HepG2 (cell line): ENCODE measurements around the gene PGC. TPM values are rescaled to one million over a fixed set of nuclear protein-coding genes. Genes with fewer than 3 reads are reported as not detected.

Source experiments
- ATAC-seq: fragments of 200-7000 bp; cut with Tn5 transposase; 3 replicates; pipeline ENCODE4 v1.9.1; 2020; ENCODE audit warnings: mild to moderate bottlenecking, moderate library complexity
- BruUV-seq: library from RNA; stranded (reverse); fragments of 400-500 nt; replicated peaks from 2 replicates; lab custom pipeline; 2021; lab: Mats Ljungman, UMichigan
- CTCF ChIA-PET: fragments of 300-600 bp; formaldehyde crosslinking; extraction: SDS; loops from one replicate; lab custom pipeline; 2021; ENCODE audit warnings: low total read pairs, inconsistent platforms, low intra/inter-chr PET ratio; lab: Yijun Ruan, JAX
- POLR2A ChIA-PET: fragments of 350-600 bp; sonication (Branson Sonifier 250); formaldehyde crosslinking; loops from one replicate; lab custom pipeline; 2020; ENCODE audit warnings: antibody characterized with exemption, inconsistent platforms; lab: Yijun Ruan, JAX
- DNase-seq: peaks from one replicate; pipeline ENCODE4 v3.0.0-alpha.2; 2015; ENCODE audit warnings: low spot score
- FAIRE-seq: peaks from 3 replicates; lab custom pipeline; 2011; peaks lifted over from hg19 to GRCh38; lab: Jason Lieb, UNC
- H2AFZ ChIP-seq: one replicate; pipeline ENCODE4 v1.6.1; 2011; ENCODE audit warnings: low read length, inconsistent platforms
- H3K27ac ChIP-seq: fragments of 300-600 bp; 3 replicates; pipeline ENCODE4 v1.8.0; 2011; ENCODE audit warnings: mixed run types, mild to moderate bottlenecking, mixed read lengths, low read length, inconsistent platforms; ENCODE audit not compliant: insufficient read depth; ENCODE audit errors: extremely low read length
- H3K27me3 ChIP-seq, 2 experiments: fragments of 200-600 bp in 1 of 2; 2 replicates in 1 of 2; 3 replicates in 1 of 2; pipeline versions ENCODE4 v1.6.0 to v1.8.0; 2011; ENCODE audit warnings: low read length in 2 of 2, mild to moderate bottlenecking in 2 of 2, moderate library complexity in 2 of 2, inconsistent platforms in 1 of 2; ENCODE audit not compliant: insufficient read depth in 2 of 2, control insufficient read depth in 1 of 2
- H3K36me3 ChIP-seq, 2 experiments: fragments of 200-600 bp in 1 of 2; replicated peaks in 1 of 2; 2 replicates in 1 of 2; 3 replicates in 1 of 2; pipeline versions ENCODE4 v1.5.1 to v1.8.0; 2011; ENCODE audit warnings: low read length in 2 of 2, inconsistent platforms in 1 of 2; ENCODE audit not compliant: insufficient read depth in 2 of 2, control insufficient read depth in 1 of 2
- H3K4me1 ChIP-seq: 2 replicates; pipeline ENCODE4 v1.5.1; 2012; ENCODE audit warnings: low read length, inconsistent platforms; ENCODE audit not compliant: insufficient read depth
- H3K4me2 ChIP-seq: 2 replicates; pipeline ENCODE4 v1.6.0; 2011; ENCODE audit warnings: low read depth, low read length, inconsistent platforms
- H3K4me3 ChIP-seq, 3 experiments: fragments of 200-600 bp in 1 of 3; sonication (generic), shearing (Covaris generic) in 1 of 3; replicated peaks in 1 of 3; 2 replicates each; pipeline ENCODE4 v1.5.1; 2011 to 2016; ENCODE audit warnings: low read length in 3 of 3, inconsistent platforms in 2 of 3, low read depth in 2 of 3, mild to moderate bottlenecking in 2 of 3, control low read depth in 1 of 3, mixed read lengths in 1 of 3; ENCODE audit not compliant: insufficient read depth in 1 of 3
- H3K79me2 ChIP-seq: one replicate; pipeline ENCODE4 v1.6.1; 2011; ENCODE audit warnings: low read length, inconsistent platforms; ENCODE audit not compliant: insufficient read depth
- H3K9ac ChIP-seq: 2 replicates; pipeline ENCODE4 v1.6.0; 2011; ENCODE audit warnings: mild to moderate bottlenecking, low read depth, low read length, inconsistent platforms; ENCODE audit not compliant: insufficient read depth
- H3K9me3 ChIP-seq: 2 replicates; pipeline ENCODE4 v1.5.1; 2012; ENCODE audit warnings: mild to moderate bottlenecking, low read length
- H4K20me1 ChIP-seq: 2 replicates; pipeline ENCODE4 v1.6.0; 2011; ENCODE audit warnings: inconsistent platforms, mild to moderate bottlenecking, low read length, moderate library complexity; ENCODE audit not compliant: insufficient read depth
- ATF7-NPFF ChIP-seq: sonication (generic); formaldehyde crosslinking; IDR thresholded peaks from 2 replicates; pipeline ENCODE4 v1.8.1; 2023; ENCODE audit warnings: mild to moderate bottlenecking, low read depth, missing genetic modification reagents, moderate library complexity
- HNRNPK ChIP-seq: fragments of 200-400 bp; formaldehyde crosslinking; IDR thresholded peaks from 2 replicates; pipeline ENCODE4 v1.6.1; 2018; ENCODE audit warnings: low read length, low read depth, moderate library complexity, mild to moderate bottlenecking; ENCODE audit not compliant: poor library complexity, severe bottlenecking
- HNRNPL ChIP-seq: fragments of 200-400 bp; formaldehyde crosslinking; IDR thresholded peaks from 2 replicates; pipeline ENCODE4 v1.6.1; 2017; ENCODE audit warnings: mild to moderate bottlenecking, low read depth, low read length
- NFKB2 ChIP-seq: sonication (generic); formaldehyde crosslinking; IDR thresholded peaks from 2 replicates; pipeline ENCODE4 v1.4.0; 2020; ENCODE audit warnings: missing genetic modification reagents, borderline replicate concordance
- POLR2AphosphoS2 ChIP-seq: IDR thresholded peaks from 2 replicates; pipeline ENCODE4 v1.6.1; 2011; ENCODE audit warnings: low read depth, low read length, improper control_type of control experiment
- RORA ChIP-seq: sonication (generic); formaldehyde crosslinking; IDR thresholded peaks from 2 replicates; pipeline ENCODE4 v1.5.0; 2020; ENCODE audit warnings: mild to moderate bottlenecking, missing genetic modification reagents, moderate library complexity
- XRCC5 ChIP-seq: fragments of 200-400 bp; formaldehyde crosslinking; optimal IDR thresholded peaks from 2 replicates; pipeline ENCODE3; 2017; ENCODE audit warnings: mild to moderate bottlenecking, low read length
- ZNF552 ChIP-seq: sonication (generic); formaldehyde crosslinking; IDR thresholded peaks from 2 replicates; pipeline ENCODE4 v1.9.0; 2022; ENCODE audit warnings: missing genetic modification reagents, mild to moderate bottlenecking, borderline replicate concordance
- ZNF589 ChIP-seq: sonication (generic); formaldehyde crosslinking; conservative IDR thresholded peaks from 2 replicates; pipeline ENCODE4 v1.8.0; 2022; ENCODE audit warnings: mild to moderate bottlenecking, moderate library complexity, missing genetic modification reagents
- ZNF850 ChIP-seq: sonication (generic); formaldehyde crosslinking; conservative IDR thresholded peaks from 2 replicates; pipeline ENCODE4 v1.9.0; 2021; ENCODE audit warnings: mild to moderate bottlenecking, missing genetic modification reagents
- ZNF883 ChIP-seq: sonication (generic); formaldehyde crosslinking; IDR thresholded peaks from 2 replicates; pipeline ENCODE4 v1.5.1; 2020; ENCODE audit warnings: mild to moderate bottlenecking, missing genetic modification reagents; ENCODE audit errors: not compliant biosample characterization
- WGBS: methylation state at CpG from one replicate; pipeline ENCODE4 v1.1.6; 2017; ENCODE audit warnings: low lambda C conversion rate; 5-methylcytosine and 5-hydroxymethylcytosine counted together
- in situ Hi-C: cut with HindIII; loops from 2 replicates; pipeline ENCODE4 v1.10.0; 2017; ENCODE audit warnings: low pct_unique_long_range_greater_than_20kb; ENCODE audit not compliant: extremely low pct_ligation_motif_present
- intact Hi-C: fragments of 100-400 bp; cut with micrococcal nuclease; formaldehyde crosslinking; loops from one replicate; pipeline ENCODE4 v1.10.0; 2022; ENCODE audit not compliant: unreplicated experiment
- polyA plus RNA-seq, 8 experiments: library from polyadenylated mRNA; depleted of rRNA in 3 of 8; stranded (reverse) in 7 of 8; unstranded in 1 of 8; fragments of >200 nt; fragmentation: Illumina TruSeq in 4 of 8; extraction: Trizol in 4 of 8; gene quantifications; 2 replicates each; pipeline versions ENCODE4 v1.2.1 to v1.2.3, GENCODE V29; 2011 to 2016; ENCODE audit warnings: low read depth in 4 of 8, missing spikeins in 1 of 8, mixed read lengths in 1 of 8; ENCODE audit not compliant: insufficient read depth in 1 of 8
- total RNA-seq, 5 experiments: library from RNA; depleted of rRNA; stranded (reverse); fragments of >200 nt; fragmentation: Illumina TruSeq; extraction: Trizol; gene quantifications; 2 replicates each; pipeline ENCODE4 v1.2.3, GENCODE V29; 2016; ENCODE audit warnings: low read depth in 1 of 5

The PGC gene
- total and polyA plus RNA-seq, 2 of the 13 experiments (the other 11 are each of a cell fraction or from before 2014, with no cell fraction given), result 426 to 502 TPM

DNA sequence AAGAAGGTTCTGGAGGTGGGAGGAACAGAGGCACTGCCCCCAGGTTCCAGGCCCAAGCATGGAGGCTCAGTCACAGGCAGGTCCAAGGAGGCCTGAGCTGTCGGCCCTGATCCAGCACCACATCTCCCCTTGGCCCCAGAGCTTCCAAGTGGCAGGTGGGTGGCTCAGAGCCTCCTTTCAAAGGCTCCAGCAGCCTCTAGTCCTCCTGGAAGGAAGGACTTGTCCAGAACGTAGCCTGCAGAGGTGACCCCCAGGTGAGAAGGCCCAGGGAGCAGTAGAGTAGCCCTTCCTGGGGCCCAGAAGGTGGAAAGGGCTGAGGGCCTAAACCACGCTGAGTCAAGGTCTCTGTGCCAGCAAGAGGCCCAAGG, 19.5 kb downstream of the PGC start:
- peak overlapping the region; percentile 49 for H3K27ac ChIP-seq
- H3K27me3 ChIP-seq, result no peaks in the 10 kb centered on the region
- intact Hi-C loops (loop anchor here (10.0 kb wide), 1 partner anchor 317 kb away; no protein-coding TSS in a partner anchor), in situ Hi-C loops (no loop called here)
- H4K20me1 ChIP-seq, result no peaks in the 10 kb centered on the region
- DNase-seq (no peak), ATAC-seq (no peak), FAIRE-seq (no peak)
- ChIA-PET POLR2A (interaction anchor here (0.7 to 1.9 kb wide), 5 partner anchors 12 to 59 kb away, joined by 3 to 6 read pairs (median 3); partner anchors contain the start of genes FRS3 and TOMM6), CTCF (interaction anchor here (1.3 to 1.8 kb wide), 2 partner anchors 22 to 48 kb away, joined by 3 to 4 read pairs; no protein-coding TSS in a partner anchor)
- TF ChIP-seq NFKB2 (CRISPR knock-in tag), result peak; percentile 52; the same call in 1 of the 2 replicates
- TF ChIP-seq ZNF589 (CRISPR knock-in tag), result 0 out of 2 replicates have a peak, but pooled peaks have one; percentile 18
- TF ChIP-seq XRCC5, result peak; percentile 7
- TF ChIP-seq ATF7-NPFF (CRISPR knock-in tag), result no peak
- TF ChIP-seq ZNF883 (CRISPR knock-in tag), result peak; percentile 15
- H3K4me3 ChIP-seq, result peak overlapping the region in 1 of 3 experiments; percentile 43; a peak in 1 of 6 replicates
- H3K4me1 ChIP-seq, result peaks cover 62% of the 10 kb centered on the region
- H3K79me2 ChIP-seq, result peaks cover 9% of the 10 kb centered on the region
- peak overlapping the region; percentile 34; the same call in 1 of the 2 replicates for H3K9ac ChIP-seq
- H3K36me3 ChIP-seq, result no peaks in the 10 kb centered on the region
- no TSS peak for BruUV-seq
- peak overlapping the region; percentile 65 for H3K4me2 ChIP-seq
- no peaks in the 10 kb centered on the region for H3K9me3 ChIP-seq
- no peak overlapping the region for H2AFZ ChIP-seq
- 81% methylated on average over 2 of the region's 3 CpGs for WGBS

- no TSS peak for BruUV-seq
- no peak overlapping the region for H3K4me3 ChIP-seq
- no peak overlapping the region for H2AFZ ChIP-seq
- no peaks in the 10 kb centered on the region for H4K20me1 ChIP-seq
- no peak overlapping the region for H3K9ac ChIP-seq
- DNase-seq, result no peak
- ChIA-PET POLR2A (no interaction called here), CTCF (no interaction called here)
- no peaks in the 10 kb centered on the region for H3K27me3 ChIP-seq
- peaks cover 5% of the 10 kb centered on the region for H3K79me2 ChIP-seq
- no peaks in the 10 kb centered on the region for H3K9me3 ChIP-seq
- peaks cover 56% of the 10 kb centered on the region for H3K4me1 ChIP-seq
- no peak for ATAC-seq
- no peak for FAIRE-seq
- no peaks in the 10 kb centered on the region for H3K36me3 ChIP-seq
- no peak overlapping the region for H3K27ac ChIP-seq
- no peak overlapping the region for H3K4me2 ChIP-seq
- WGBS, result 90% methylated on average over 7 of the region's 7 CpGs
- TF ChIP-seq HNRNPL (0 out of 2 replicates have a peak, but pooled peaks have one; percentile 20), ZNF552 (CRISPR knock-in tag) (0 out of 2 replicates have a peak, but pooled peaks have one; percentile 27), POLR2AphosphoS2 (no peak), RORA (CRISPR knock-in tag) (no peak), ZNF850 (CRISPR knock-in tag) (no peak), HNRNPK (no peak)
- in situ Hi-C loops, result no loop called here
- intact Hi-C loops, result loop anchor here (10.0 kb wide), 1 partner anchor 318 kb away; no protein-coding TSS in a partner anchor
These were observed 20.3 kb downstream of the PGC start for GRCh38 chr6:41726876-41727275.
